ENCODE results near the gene OPCML.

- TF ChIP-seq CTCF (IDR thresholded peaks at IDR 0.05) (no peak), POLR2A (IDR thresholded peaks at IDR 0.05) (no peak)
These were observed 505.3 kb downstream of the OPCML start for GRCh38 chr11:133026952-133027351.
